ENCODE results near the gene CAPRIN1.

CAPRIN1 gene

DNA sequence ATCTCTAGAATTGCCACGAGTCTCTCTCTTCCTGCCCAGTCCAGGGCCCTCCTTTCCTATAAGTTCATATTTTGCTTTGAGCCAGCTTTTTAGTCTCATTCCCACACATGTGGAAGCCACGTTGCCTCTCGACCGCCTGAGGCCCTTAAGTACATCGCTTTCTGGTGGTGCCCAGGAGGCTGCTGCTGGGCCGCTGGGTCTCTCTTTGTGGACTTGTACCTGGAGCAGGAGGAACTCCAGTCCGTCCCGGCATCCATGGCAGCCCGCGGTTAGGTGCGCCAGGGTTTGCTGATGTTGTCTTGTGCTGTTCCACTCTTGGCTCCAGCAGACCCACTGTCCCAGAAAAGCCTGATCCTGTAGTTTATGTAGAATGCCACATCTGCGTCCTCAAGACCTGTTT is 94.9 kb downstream of the CAPRIN1 start:
- H3K27ac ChIP-seq, result no peak overlapping the region
- H3K4me1 ChIP-seq (ENCODE audit: low read depth, poor library complexity, severe bottlenecking), result no peaks in the 10 kb centered on the region
- H3K79me2 ChIP-seq (ENCODE audit: insufficient read depth, low read depth), result no peaks in the 10 kb centered on the region
- no peak overlapping the region for H3K4me2 ChIP-seq
- peaks cover 7% of the 10 kb centered on the region; the same call in 1 of the 2 replicates for H3K36me3 ChIP-seq (ENCODE audit: insufficient read depth)
- no peak overlapping the region for H3K4me3 ChIP-seq (IDR thresholded peaks at IDR 0.05; ENCODE audit: insufficient read depth, low read depth, low read length)
- TF ChIP-seq CTCF (conservative IDR thresholded peaks at IDR 0.05; ENCODE audit: low read depth, low read length), result no peak
- no peak overlapping the region for H3K9ac ChIP-seq
- H3K27me3 ChIP-seq (ENCODE audit: insufficient read depth, low read depth), result no peaks in the 10 kb centered on the region
- no peak overlapping the region for H2AFZ ChIP-seq (ENCODE audit: low read depth)
- H4K20me1 ChIP-seq (ENCODE audit: insufficient read depth), result no peaks in the 10 kb centered on the region

GRCh38 chr11:34146866-34147265 is 95.3 kb downstream of the CAPRIN1 start:
- no peak for TF ChIP-seq CTCF (conservative IDR thresholded peaks at IDR 0.05; ENCODE audit: low read depth, low read length)
- no peak overlapping the region for H3K4me2 ChIP-seq
- H3K4me3 ChIP-seq (IDR thresholded peaks at IDR 0.05; ENCODE audit: insufficient read depth, low read depth, low read length), result no peak overlapping the region
- peaks cover 7% of the 10 kb centered on the region; the same call in 1 of the 2 replicates for H3K36me3 ChIP-seq (ENCODE audit: insufficient read depth)
- H4K20me1 ChIP-seq (ENCODE audit: insufficient read depth), result no peaks in the 10 kb centered on the region
- no peak overlapping the region for H3K27ac ChIP-seq
- no peaks in the 10 kb centered on the region for H3K79me2 ChIP-seq (ENCODE audit: insufficient read depth, low read depth)
- no peaks in the 10 kb centered on the region for H3K4me1 ChIP-seq (ENCODE audit: low read depth, poor library complexity, severe bottlenecking)
- no peak overlapping the region for H3K9ac ChIP-seq
- no peak overlapping the region for H2AFZ ChIP-seq (ENCODE audit: low read depth)
- no peaks in the 10 kb centered on the region for H3K27me3 ChIP-seq (ENCODE audit: insufficient read depth, low read depth)

- TF ChIP-seq CTCF (conservative IDR thresholded peaks at IDR 0.05; ENCODE audit: low read depth, low read length), result no peak
- Histone ChIP-seq H3K27me3 (ENCODE audit: insufficient read depth, low read depth) (no peaks in the 10 kb centered on the region), H3K4me1 (ENCODE audit: low read depth, poor library complexity, severe bottlenecking) (no peaks in the 10 kb centered on the region), H4K20me1 (ENCODE audit: insufficient read depth) (no peaks in the 10 kb centered on the region), H3K27ac (no peak overlapping the region), H3K79me2 (ENCODE audit: insufficient read depth, low read depth) (no peaks in the 10 kb centered on the region), H3K9ac (no peak overlapping the region), H3K4me3 (IDR thresholded peaks at IDR 0.05; ENCODE audit: insufficient read depth, low read depth, low read length) (no peak overlapping the region), H2AFZ (ENCODE audit: low read depth) (no peak overlapping the region), H3K4me2 (no peak overlapping the region), H3K36me3 (ENCODE audit: insufficient read depth) (peaks cover 7% of the 10 kb centered on the region; the same call in 1 of the 2 replicates)
These were observed 96.0 kb downstream of the CAPRIN1 start for GRCh38 chr11:34147581-34147980.

DNA sequence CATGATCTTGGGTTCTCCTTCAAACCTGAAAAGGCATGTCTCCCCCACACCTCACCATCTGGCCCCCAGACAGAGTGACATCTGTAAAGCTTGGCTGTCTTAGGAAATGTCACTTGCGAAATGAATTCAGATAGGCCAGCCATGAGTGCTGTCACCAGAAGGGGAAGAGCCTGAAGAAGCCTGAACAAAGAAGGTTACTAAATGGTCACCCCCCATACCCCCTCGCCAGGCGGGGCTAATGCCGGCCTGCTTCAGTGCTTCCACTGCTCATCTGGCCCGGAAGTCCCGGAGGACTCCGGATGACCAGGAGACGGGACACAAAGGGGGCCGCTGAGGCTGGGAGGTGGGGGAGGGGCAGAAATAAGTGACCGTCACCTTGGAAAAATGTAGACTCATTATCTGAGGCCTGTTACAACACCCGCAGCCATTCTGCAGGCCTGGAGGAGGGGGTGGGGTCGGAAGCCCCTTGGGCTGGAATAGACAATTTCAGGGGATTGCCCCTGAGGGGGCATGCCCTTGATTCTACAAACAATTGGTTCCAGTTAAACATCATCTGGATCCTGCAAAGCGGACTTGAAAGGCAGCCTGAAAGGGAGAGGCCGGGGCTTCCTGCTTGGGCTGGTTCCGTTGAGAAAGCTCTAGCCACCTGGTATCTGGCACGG is 97.1 kb downstream of the CAPRIN1 start:
- Histone ChIP-seq H3K36me3 (ENCODE audit: insufficient read depth) (peaks cover 7% of the 10 kb centered on the region; the same call in 1 of the 2 replicates), H3K79me2 (ENCODE audit: insufficient read depth, low read depth) (no peaks in the 10 kb centered on the region), H2AFZ (ENCODE audit: low read depth) (no peak overlapping the region), H3K27me3 (ENCODE audit: insufficient read depth, low read depth) (no peaks in the 10 kb centered on the region), H3K4me2 (no peak overlapping the region), H3K9ac (no peak overlapping the region), H4K20me1 (ENCODE audit: insufficient read depth) (no peaks in the 10 kb centered on the region), H3K27ac (no peak overlapping the region), H3K4me3 (IDR thresholded peaks at IDR 0.05; ENCODE audit: insufficient read depth, low read depth, low read length) (no peak overlapping the region), H3K4me1 (ENCODE audit: low read depth, poor library complexity, severe bottlenecking) (no peaks in the 10 kb centered on the region)
- TF ChIP-seq CTCF (conservative IDR thresholded peaks at IDR 0.05; ENCODE audit: low read depth, low read length), result no peak

All from KMS-11 (cell line).